OCI-LY7 (cell line): ENCODE results near the gene CD52. TPM values are rescaled to one million over a fixed set of nuclear protein-coding genes. Genes with fewer than 3 reads are reported as not detected.

Experiments
- BruUV-seq: library from RNA; stranded (reverse); fragments of 400-500 nt; replicated peaks from 2 replicates; lab custom pipeline; 2021; lab: Mats Ljungman, UMichigan
- CTCF ChIA-PET: fragments of 300-600 bp; sonication (Branson Sonifier 250); formaldehyde crosslinking; loops from one replicate; lab custom pipeline; 2022; ENCODE audit warnings: antibody characterized with exemption; ENCODE audit not compliant: unreplicated experiment; lab: Charles Lee
- POLR2A ChIA-PET: fragments of 300-600 bp; sonication (Branson Sonifier 250); formaldehyde crosslinking; loops from one replicate; lab custom pipeline; 2022; ENCODE audit warnings: antibody characterized with exemption; lab: Charles Lee
- DNase-seq: peaks from one replicate; pipeline ENCODE4 v3.0.0-alpha.2; 2015; ENCODE audit warnings: low spot score
- H2AFZ ChIP-seq: fragments of 200-600 bp; sonication (generic), shearing (Covaris generic); 2 replicates; pipeline ENCODE4 v1.6.1; 2014; ENCODE audit warnings: mild to moderate bottlenecking, antibody characterized with exemption, low read length, moderate library complexity
- H3K27ac ChIP-seq: fragments of 200-600 bp; sonication (generic); 2 replicates; pipeline ENCODE4 v1.5.1; 2014; ENCODE audit warnings: mixed run types, low read depth, mild to moderate bottlenecking, moderate library complexity, low read length, inconsistent platforms; ENCODE audit not compliant: poor library complexity, severe bottlenecking
- H3K36me3 ChIP-seq: fragments of 200-600 bp; sonication (generic); 2 replicates; pipeline ENCODE4 v1.6.1; 2014; ENCODE audit warnings: mild to moderate bottlenecking, antibody characterized with exemption, low read length, moderate library complexity, mixed read lengths; ENCODE audit not compliant: insufficient read depth
- H3K4me1 ChIP-seq: fragments of 200-600 bp; sonication (generic); 2 replicates; pipeline ENCODE4 v1.5.1; 2014; ENCODE audit warnings: mild to moderate bottlenecking, low read length; ENCODE audit not compliant: insufficient read depth, poor library complexity, severe bottlenecking
- H3K4me2 ChIP-seq: fragments of 200-600 bp; sonication (generic); 2 replicates; pipeline ENCODE4 v1.6.1; 2014; ENCODE audit warnings: mild to moderate bottlenecking, low read length
- H3K4me3 ChIP-seq: fragments of 200-600 bp; sonication (generic); 2 replicates; pipeline ENCODE4 v1.5.1; 2014; ENCODE audit warnings: mild to moderate bottlenecking, low read depth, low read length; ENCODE audit not compliant: poor library complexity, severe bottlenecking
- H3K79me2 ChIP-seq: fragments of 200-600 bp; sonication (generic); 2 replicates; pipeline ENCODE4 v1.6.1; 2016; ENCODE audit warnings: low read depth, mild to moderate bottlenecking, low read length, moderate library complexity, mixed read lengths; ENCODE audit not compliant: insufficient read depth
- H3K9me2 ChIP-seq: fragments of 200-600 bp; sonication (generic); 2 replicates; pipeline ENCODE4 v1.6.1; 2016; ENCODE audit warnings: mild to moderate bottlenecking, low read length, mixed read lengths; ENCODE audit not compliant: insufficient read depth
- H3K9me3 ChIP-seq: fragments of 200-600 bp; sonication (generic); 2 replicates; pipeline ENCODE4 v1.6.1; 2014; ENCODE audit warnings: mild to moderate bottlenecking, mixed run types, low read length, mixed read lengths
- H4K20me1 ChIP-seq: fragments of 200-600 bp; sonication (generic); 2 replicates; pipeline ENCODE4 v1.6.1; 2014; ENCODE audit warnings: mild to moderate bottlenecking, antibody characterized with exemption, low read length, moderate library complexity, mixed read lengths; ENCODE audit not compliant: insufficient read depth
- EZH2phosphoT487 ChIP-seq: fragments of 200-600 bp; sonication (generic); IDR thresholded peaks from 2 replicates; pipeline ENCODE4 v1.6.1; 2018; ENCODE audit warnings: low read depth, borderline replicate concordance, mild to moderate bottlenecking, mixed run types, antibody characterized with exemption, low read length, moderate library complexity, mixed read lengths
- intact Hi-C: fragments of 100-400 bp; cut with micrococcal nuclease; formaldehyde crosslinking; loops from one replicate; pipeline ENCODE4 v1.10.0; 2022; ENCODE audit not compliant: unreplicated experiment
- total RNA-seq, 2 experiments: library from RNA; depleted of rRNA in 1 of 2; stranded (reverse); fragments of >200 nt in 1 of 2; shearing (Covaris generic) in 1 of 2; gene quantifications; 2 replicates each; pipeline ENCODE4 v1.2.3, GENCODE V29; 2014 to 2022
- TF ChIP-seq, protein P1 (sequence below): fragments of 200-600 bp; sonication (generic); conservative IDR thresholded peaks from 2 replicates; pipeline ENCODE4 v1.5.1; 2014; ENCODE audit warnings: mild to moderate bottlenecking, antibody characterized with exemption, low read length, moderate library complexity, mixed read lengths

The CD52 gene
- total RNA-seq, 2 experiments from 2014 or later, result 470 to 769 TPM

DNA sequence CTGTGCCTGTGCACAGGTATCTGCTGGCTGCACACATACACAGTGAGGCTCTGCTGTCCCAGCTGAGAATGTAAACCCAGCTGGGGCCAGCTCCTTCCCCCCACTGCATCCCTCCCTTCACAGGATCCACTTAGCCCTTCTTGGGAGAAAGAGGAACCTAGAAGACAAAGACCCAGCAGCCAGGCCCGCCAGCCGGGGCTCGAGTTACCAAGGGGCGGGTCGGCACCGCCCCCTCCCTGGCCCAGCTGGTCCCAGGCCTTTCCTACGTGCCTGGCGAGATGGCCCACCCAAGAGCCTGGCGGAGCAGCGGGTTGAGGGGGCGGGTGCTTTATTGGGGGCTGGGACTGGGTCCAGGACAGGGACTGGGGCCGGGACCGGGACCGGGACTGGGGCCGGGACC, 35.8 kb upstream of the CD52 start:
- no peak for DNase-seq
- Histone ChIP-seq H3K4me3 (no peak overlapping the region), H3K27ac (no peak overlapping the region)

DNA sequence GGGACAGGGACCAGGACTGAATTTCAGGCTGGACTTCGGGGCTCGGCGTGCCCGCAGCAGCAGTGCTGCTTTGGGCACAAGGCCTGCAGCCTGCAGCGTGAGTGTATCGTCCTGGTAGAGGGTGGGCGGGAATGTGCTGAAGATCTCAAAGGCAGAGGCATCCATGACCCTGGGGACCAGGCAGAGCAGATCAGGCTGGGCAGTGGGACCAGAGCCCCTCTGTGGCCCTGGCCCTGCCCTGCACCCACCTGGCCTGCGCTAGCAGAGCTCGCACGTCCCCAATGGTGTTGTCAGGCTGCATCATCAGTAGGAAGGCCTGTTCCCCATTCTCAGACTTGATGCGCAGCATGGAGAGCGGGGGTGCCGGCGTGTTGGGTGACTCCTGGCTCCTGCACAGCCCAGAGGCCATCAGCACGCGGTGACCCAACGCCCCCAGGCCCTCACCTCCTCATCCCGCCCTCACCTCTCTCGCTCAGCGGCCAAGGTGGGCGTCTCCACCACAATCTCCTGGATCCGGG, 35.3 kb upstream of the CD52 start:
- Histone ChIP-seq H4K20me1 (no peaks in the 10 kb centered on the region), H2AFZ (no peak overlapping the region), H3K4me3 (no peak overlapping the region), H3K9me2 (no peaks in the 10 kb centered on the region), H3K9me3 (no peaks in the 10 kb centered on the region), H3K4me2 (no peak overlapping the region), H3K4me1 (peaks cover 57% of the 10 kb centered on the region), H3K36me3 (peaks cover 47% of the 10 kb centered on the region), H3K27ac (no peak overlapping the region), H3K79me2 (no peaks in the 10 kb centered on the region)
- POLR2A ChIA-PET, result no interaction called here
- intact Hi-C loops, result no loop called here
- no TSS peak for BruUV-seq
- TF ChIP-seq, protein P1, sequence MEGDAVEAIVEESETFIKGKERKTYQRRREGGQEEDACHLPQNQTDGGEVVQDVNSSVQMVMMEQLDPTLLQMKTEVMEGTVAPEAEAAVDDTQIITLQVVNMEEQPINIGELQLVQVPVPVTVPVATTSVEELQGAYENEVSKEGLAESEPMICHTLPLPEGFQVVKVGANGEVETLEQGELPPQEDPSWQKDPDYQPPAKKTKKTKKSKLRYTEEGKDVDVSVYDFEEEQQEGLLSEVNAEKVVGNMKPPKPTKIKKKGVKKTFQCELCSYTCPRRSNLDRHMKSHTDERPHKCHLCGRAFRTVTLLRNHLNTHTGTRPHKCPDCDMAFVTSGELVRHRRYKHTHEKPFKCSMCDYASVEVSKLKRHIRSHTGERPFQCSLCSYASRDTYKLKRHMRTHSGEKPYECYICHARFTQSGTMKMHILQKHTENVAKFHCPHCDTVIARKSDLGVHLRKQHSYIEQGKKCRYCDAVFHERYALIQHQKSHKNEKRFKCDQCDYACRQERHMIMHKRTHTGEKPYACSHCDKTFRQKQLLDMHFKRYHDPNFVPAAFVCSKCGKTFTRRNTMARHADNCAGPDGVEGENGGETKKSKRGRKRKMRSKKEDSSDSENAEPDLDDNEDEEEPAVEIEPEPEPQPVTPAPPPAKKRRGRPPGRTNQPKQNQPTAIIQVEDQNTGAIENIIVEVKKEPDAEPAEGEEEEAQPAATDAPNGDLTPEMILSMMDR, result no peak
- CTCF ChIA-PET, result no interaction called here
- DNase-seq, result no peak

More for the DNA sequence above, 35.8 kb upstream of the CD52 start:
- Histone ChIP-seq H3K4me1 (peaks cover 53% of the 10 kb centered on the region), H3K79me2 (no peaks in the 10 kb centered on the region), H3K4me2 (no peak overlapping the region), H3K36me3 (peaks cover 51% of the 10 kb centered on the region), H4K20me1 (no peaks in the 10 kb centered on the region), H3K9me2 (no peaks in the 10 kb centered on the region), H3K9me3 (no peaks in the 10 kb centered on the region), H2AFZ (no peak overlapping the region)
- no TSS peak for BruUV-seq
- TF ChIP-seq, protein P1, result no peak
- no peak for TF ChIP-seq EZH2phosphoT487
- ChIA-PET POLR2A (interaction anchor here (0.5 kb wide), 1 partner anchor 149 kb away, joined by 3 read pairs; no protein-coding TSS in a partner anchor), CTCF (no interaction called here)
- intact Hi-C loops, result no loop called here

DNA sequence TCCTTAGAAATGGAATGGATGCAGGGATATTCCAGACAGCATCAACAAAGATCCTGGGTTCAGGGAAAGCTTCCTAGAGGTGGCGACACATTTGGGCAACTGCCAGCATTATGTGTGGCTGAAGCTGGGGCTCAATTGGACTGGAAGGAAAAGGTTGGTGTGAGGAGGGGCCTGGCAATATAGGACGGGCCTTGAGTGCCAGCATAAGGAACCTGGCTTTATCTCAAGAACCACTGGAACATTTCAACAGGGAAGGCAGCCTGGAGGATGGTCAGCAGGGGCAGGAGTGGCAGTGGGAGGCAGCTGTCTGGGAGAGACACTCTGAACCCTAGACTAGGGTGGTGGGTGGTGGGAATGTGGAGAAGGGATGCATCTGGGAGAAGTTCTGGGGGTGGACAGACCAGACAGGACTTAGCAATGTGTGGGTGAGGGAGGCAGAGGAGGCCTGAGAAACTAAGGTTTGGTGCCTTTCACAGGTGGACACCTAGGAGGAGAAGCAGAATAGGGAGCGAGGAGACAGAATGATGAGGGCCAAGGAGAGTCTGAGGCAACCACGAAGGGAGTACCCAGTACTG, 34.4 kb upstream of the CD52 start:
- Histone ChIP-seq H3K27ac (no peak overlapping the region), H3K9me2 (no peaks in the 10 kb centered on the region), H3K4me2 (no peak overlapping the region), H3K9me3 (no peaks in the 10 kb centered on the region), H3K36me3 (peaks cover 37% of the 10 kb centered on the region), H4K20me1 (no peaks in the 10 kb centered on the region), H3K4me1 (peaks cover 59% of the 10 kb centered on the region), H3K79me2 (no peaks in the 10 kb centered on the region), H2AFZ (no peak overlapping the region), H3K4me3 (no peak overlapping the region)
- TF ChIP-seq EZH2phosphoT487, result no peak
- TF ChIP-seq, protein P1, result no peak
- CTCF ChIA-PET, result interaction anchor here (1.7 kb wide), 1 partner anchor 40 kb away, joined by 5 read pairs; no protein-coding TSS in a partner anchor
- intact Hi-C loops, result no loop called here
- POLR2A ChIA-PET, result interaction anchor here (11.0 kb wide), 1 partner anchor 35 kb away, joined by 273 read pairs; the partner anchor contains the start of gene CD52
- BruUV-seq, result no TSS peak
- DNase-seq, result no peak
